ENCODE measurements around the gene CFAP73. TPM values are rescaled to one million over a fixed set of nuclear protein-coding genes. Genes with fewer than 3 reads are reported as not detected.

Gene CFAP73
- total RNA-seq, 1 donor: not detected

- no peak for TF ChIP-seq CTCF (IDR thresholded peaks at IDR 0.05; ENCODE audit: insufficient read depth, low read depth, low read length)
- no peak for DNase-seq (ENCODE audit: low read depth)
- no peak overlapping the region for H3K4me3 ChIP-seq (ENCODE audit: low read depth, low read length)
Observed at GRCh38 chr12:113105606-113106271, 43.8 kb upstream of the CFAP73 start.

GRCh38 chr12:113106361-113106760 is 43.2 kb upstream of the CFAP73 start:
- H3K4me3 ChIP-seq (ENCODE audit: low read depth, low read length): no peak overlapping the region
- no peak for TF ChIP-seq CTCF (IDR thresholded peaks at IDR 0.05; ENCODE audit: insufficient read depth, low read depth, low read length)
- DNase-seq (ENCODE audit: low read depth): no peak

- no peak overlapping the region for H3K4me3 ChIP-seq (ENCODE audit: low read depth, low read length)
- TF ChIP-seq CTCF (IDR thresholded peaks at IDR 0.05; ENCODE audit: insufficient read depth, low read depth, low read length): no peak
- no peak for DNase-seq (ENCODE audit: low read depth)
Observed at GRCh38 chr12:113108308-113108707, 41.2 kb upstream of the CFAP73 start.

- H3K4me3 ChIP-seq (ENCODE audit: low read depth, low read length): no peak overlapping the region
- no peak for DNase-seq (ENCODE audit: low read depth)
- TF ChIP-seq CTCF (IDR thresholded peaks at IDR 0.05; ENCODE audit: insufficient read depth, low read depth, low read length): no peak
Observed at GRCh38 chr12:113109360-113109759, 40.2 kb upstream of the CFAP73 start.

- H3K4me3 ChIP-seq (ENCODE audit: low read depth, low read length): no peak overlapping the region
- TF ChIP-seq CTCF (IDR thresholded peaks at IDR 0.05; ENCODE audit: insufficient read depth, low read depth, low read length): no peak
- DNase-seq (ENCODE audit: low read depth): no peak
Observed at GRCh38 chr12:113109872-113110599, 39.5 kb upstream of the CFAP73 start.

- no peak overlapping the region for H3K4me3 ChIP-seq (ENCODE audit: low read depth, low read length)
- no peak for TF ChIP-seq CTCF (IDR thresholded peaks at IDR 0.05; ENCODE audit: insufficient read depth, low read depth, low read length)
- DNase-seq (ENCODE audit: low read depth): no peak
Observed at GRCh38 chr12:113111247-113111646, 38.3 kb upstream of the CFAP73 start.

Data from fibroblast of villous mesenchyme (primary cell).